Measurements from ENCODE around the gene PCNT.

- TF ChIP-seq CTCF (IDR thresholded peaks at IDR 0.05 in 2 of 3, conservative IDR thresholded peaks at IDR 0.05 in 1 of 3; ENCODE audit: insufficient read depth in 2 of 3, low read depth in 1 of 3, low read length in 3 of 3) (no peak), SETDB1 (IDR thresholded peaks at IDR 0.05; ENCODE audit: low read length) (no peak), ATF1 (CRISPR knock-in tag; IDR thresholded peaks at IDR 0.05) (no peak), ATF1 (tag; IDR thresholded peaks at IDR 0.05) (no peak), TRIM24 (IDR thresholded peaks at IDR 0.05) (no peak), ZBED1 (IDR thresholded peaks at IDR 0.05) (no peak), SMC3 (conservative IDR thresholded peaks at IDR 0.05; ENCODE audit: insufficient read depth, low read depth, low read length) (no peak), PRPF4 (IDR thresholded peaks at IDR 0.05; ENCODE audit: insufficient read depth, low read depth, low read length, poor library complexity, severe bottlenecking) (no peak), NR1H2 (CRISPR knock-in tag; IDR thresholded peaks at IDR 0.05) (no peak), MAX (CRISPR knock-in tag; IDR thresholded peaks at IDR 0.05) (no peak), PREB (CRISPR knock-in tag; IDR thresholded peaks at IDR 0.05) (no peak), ZSCAN29 (IDR thresholded peaks at IDR 0.05) (no peak), SMARCA5 (IDR thresholded peaks at IDR 0.05) (no peak)
Observed at GRCh38 chr21:46361176-46361575, 37.2 kb downstream of the PCNT start.
